Measurements from ENCODE around the gene SNX18. TPM values are rescaled to one million over a fixed set of nuclear protein-coding genes. Genes with fewer than 3 reads are reported as not detected.

SNX18 gene
- polyA plus RNA-seq, 1 donor from 2014 or later = 4.9 TPM

Other genes starting within 250 kb of the SNX18 start
- gene ARL15, start 207.2 kb upstream of the SNX18 start, polyA plus RNA-seq (ENCODE audit: insufficient read depth, low read depth, low replicate concordance) = 37.8 TPM
- 1.1 TPM for gene HSPB3, start 62.1 kb upstream of the SNX18 start, polyA plus RNA-seq (ENCODE audit: insufficient read depth, low read depth, low replicate concordance)